GM13976 (cell line): ENCODE results near the gene TNFRSF1B.

ENCODE experiments used
- DNase-seq: peaks from one replicate; pipeline ENCODE4 v3.0.0; 2012; ENCODE audit warnings: low spot score
- CTCF ChIP-seq: IDR thresholded peaks from 2 replicates; pipeline ENCODE4 v1.5.1; 2012; ENCODE audit warnings: borderline replicate concordance, mild to moderate bottlenecking; ENCODE audit not compliant: insufficient read depth; ENCODE audit errors: extremely low read depth, missing control alignments, control extremely low read depth
- in situ Hi-C: fragments of 300-500 bp; cut with MboI; formaldehyde crosslinking; loops from one replicate; pipeline ENCODE4 v1.12.0; 2022; ENCODE audit warnings: low sequenced_read_pairs, mixed read lengths, inconsistent platforms; ENCODE audit not compliant: unreplicated experiment

Gene TNFRSF1B

GRCh38 chr1:12229835-12230548 lies 63.2 kb downstream of the TNFRSF1B start, which contains the start of gene VPS13D:
Gene VPS13D, plus strand, starts transcription at chr1:12230030. Its CDS starts 4,237 bp downstream, at chr1:12234267.
- in situ Hi-C loops, result no loop called here

GRCh38 chr1:12230549-12231275 lies 63.9 kb downstream of the TNFRSF1B start:
- in situ Hi-C loops, result no loop called here
- TF ChIP-seq CTCF, result no peak
- peak; percentile 56 for DNase-seq

More at GRCh38 chr1:12229835-12230548, 63.2 kb downstream of the TNFRSF1B start, which contains the start of gene VPS13D:
- DNase-seq, result peak; percentile 97
- peak; percentile 99 for TF ChIP-seq CTCF

- in situ Hi-C loops, result no loop called here
- no peak for TF ChIP-seq CTCF
- DNase-seq, result no peak
Observed at GRCh38 chr1:12231276-12231595, 64.4 kb downstream of the TNFRSF1B start.

- no peak for DNase-seq
- in situ Hi-C loops, result no loop called here
- no peak for TF ChIP-seq CTCF
Observed at GRCh38 chr1:12232221-12232620, 65.4 kb downstream of the TNFRSF1B start.

- peak; percentile 26 for TF ChIP-seq CTCF
Observed at GRCh38 chr1:12244078-12244477, 77.3 kb downstream of the TNFRSF1B start.

GRCh38 chr1:12244585-12244984 lies 77.8 kb downstream of the TNFRSF1B start:
- in situ Hi-C loops, result no loop called here
- no peak for TF ChIP-seq CTCF
- DNase-seq, result no peak

More at GRCh38 chr1:12244078-12244477, 77.3 kb downstream of the TNFRSF1B start:
- in situ Hi-C loops, result no loop called here
- DNase-seq, result peak; percentile 32
